Hepatocyte (in vitro differentiated cells): Measurements from ENCODE around the gene TCEA2. TPM values are rescaled to one million over a fixed set of nuclear protein-coding genes. Genes with fewer than 3 reads are reported as not detected.

Source experiments
- DNase-seq: peaks from one replicate; pipeline ENCODE4 v3.0.0-alpha.2; 2016; ENCODE audit warnings: low spot score
- H2AFZ ChIP-seq: fragments of 200-600 bp; sonication (generic); 2 replicates; pipeline ENCODE4 v1.6.0; 2016; ENCODE audit warnings: antibody characterized with exemption, mild to moderate bottlenecking
- H3K27ac ChIP-seq: fragments of 200-600 bp; sonication (generic); 2 replicates; pipeline ENCODE4 v1.5.1; 2016; ENCODE audit warnings: mild to moderate bottlenecking
- H3K27me3 ChIP-seq: fragments of 200-600 bp; sonication (generic); 2 replicates; pipeline ENCODE4 v1.6.1; 2016
- H3K36me3 ChIP-seq: fragments of 200-600 bp; sonication (generic); replicated peaks from 2 replicates; pipeline ENCODE4 v1.5.1; 2016; ENCODE audit warnings: low read depth; ENCODE audit not compliant: insufficient read depth
- H3K4me1 ChIP-seq: fragments of 200-600 bp; sonication (generic); 2 replicates; pipeline ENCODE4 v1.5.1; 2016; ENCODE audit warnings: mild to moderate bottlenecking, moderate library complexity; ENCODE audit not compliant: insufficient read depth
- H3K4me2 ChIP-seq: fragments of 200-600 bp; sonication (generic); 2 replicates; pipeline ENCODE4 v1.6.0; 2016
- H3K4me3 ChIP-seq: fragments of 200-600 bp; sonication (generic); 2 replicates; pipeline ENCODE4 v1.5.1; 2016; ENCODE audit warnings: mild to moderate bottlenecking
- H3K79me2 ChIP-seq: fragments of 200-600 bp; sonication (generic); 2 replicates; pipeline ENCODE4 v1.6.0; 2017; ENCODE audit warnings: mild to moderate bottlenecking
- H3K9me2 ChIP-seq: fragments of 200-600 bp; sonication (generic); replicated peaks from 2 replicates; pipeline ENCODE4 v1.6.0; 2017; ENCODE audit warnings: mild to moderate bottlenecking; ENCODE audit not compliant: insufficient read depth
- H3K9me3 ChIP-seq: fragments of 200-600 bp; sonication (generic); 2 replicates; pipeline ENCODE4 v1.5.1; 2016; ENCODE audit warnings: low read depth, mild to moderate bottlenecking
- H4K20me1 ChIP-seq: fragments of 200-600 bp; sonication (generic); 2 replicates; pipeline ENCODE4 v1.6.0; 2016; ENCODE audit warnings: mild to moderate bottlenecking; ENCODE audit not compliant: insufficient read depth, poor library complexity, severe bottlenecking
- CTCF ChIP-seq: fragments of 200-600 bp; sonication (generic); IDR thresholded peaks from 2 replicates; pipeline ENCODE4 v1.5.1; 2016; ENCODE audit warnings: antibody characterized with exemption, mild to moderate bottlenecking; ENCODE audit not compliant: poor library complexity
- EZH2 ChIP-seq: fragments of 200-600 bp; sonication (generic); IDR thresholded peaks from 2 replicates; pipeline ENCODE4 v1.6.1; 2016; ENCODE audit warnings: antibody characterized with exemption, mild to moderate bottlenecking, borderline replicate concordance
- EZH2phosphoT487 ChIP-seq: fragments of 200-600 bp; sonication (generic); IDR thresholded peaks from one replicate; pipeline ENCODE4 v1.6.1; 2018; ENCODE audit warnings: antibody characterized with exemption, mild to moderate bottlenecking, low read depth, moderate library complexity; ENCODE audit not compliant: unreplicated experiment, severe bottlenecking
- WGBS: methylation state at CpG from one replicate; pipeline ENCODE4 v1.1.6; 2016; ENCODE audit warnings: low lambda C conversion rate; ENCODE audit errors: missing lambda C conversion rate; 5-methylcytosine and 5-hydroxymethylcytosine counted together
- polyA plus RNA-seq: library from polyadenylated mRNA; unstranded; fragments of >200 nt; fragmentation: Nextera tagmentation; extraction: Ambion mirVana; gene quantifications from 2 replicates; pipeline ENCODE4 v1.2.1, GENCODE V29; 2016
- total RNA-seq: library from RNA; depleted of rRNA; stranded (reverse); fragments of >200 nt; gene quantifications from 2 replicates; pipeline ENCODE4 v1.2.3, GENCODE V29; 2014

The TCEA2 gene
- total and polyA plus RNA-seq, 2 experiments from 2014 or later, result 26.0 to 74.2 TPM

- no peaks in the 10 kb centered on the region for H3K9me2 ChIP-seq
- H2AFZ ChIP-seq, result peak overlapping the region; percentile 89
- DNase-seq, result no peak
- H3K4me1 ChIP-seq, result peaks cover 31% of the 10 kb centered on the region
- H3K27ac ChIP-seq, result no peak overlapping the region
- H4K20me1 ChIP-seq, result no peaks in the 10 kb centered on the region
- H3K4me3 ChIP-seq, result no peak overlapping the region
- peak overlapping the region; percentile 96 for H3K4me2 ChIP-seq
- H3K27me3 ChIP-seq, result peaks cover 53% of the 10 kb centered on the region
- no peaks in the 10 kb centered on the region for H3K9me3 ChIP-seq
- H3K79me2 ChIP-seq, result no peaks in the 10 kb centered on the region
- 50% methylated on average over 10 of the region's 11 CpGs for WGBS
- H3K36me3 ChIP-seq, result no peaks in the 10 kb centered on the region
- TF ChIP-seq CTCF, result no peak
- no peak for TF ChIP-seq EZH2
- no peak for TF ChIP-seq EZH2phosphoT487
These were observed 21.3 kb upstream of the TCEA2 start for GRCh38 chr20:64041781-64042053.

- peak; percentile 92 for TF ChIP-seq EZH2
- no peak for TF ChIP-seq CTCF
- TF ChIP-seq EZH2phosphoT487, result peak; percentile 89
- Histone ChIP-seq H3K4me2 (peak overlapping the region; percentile 96), H3K27ac (no peak overlapping the region), H3K27me3 (peaks cover 53% of the 10 kb centered on the region), H3K4me3 (peak overlapping the region; percentile 33), H3K79me2 (no peaks in the 10 kb centered on the region), H2AFZ (peak overlapping the region; percentile 89), H3K4me1 (peaks cover 31% of the 10 kb centered on the region), H3K9me2 (no peaks in the 10 kb centered on the region), H3K36me3 (no peaks in the 10 kb centered on the region), H4K20me1 (no peaks in the 10 kb centered on the region), H3K9me3 (no peaks in the 10 kb centered on the region)
- WGBS, result 13% methylated on average over 26 of the region's 55 CpGs
- DNase-seq, result no peak
These were observed 20.8 kb upstream of the TCEA2 start for GRCh38 chr20:64042054-64042781.

- H3K4me3 ChIP-seq, result no peak overlapping the region
- H3K79me2 ChIP-seq, result no peaks in the 10 kb centered on the region
- no peak for DNase-seq
- TF ChIP-seq CTCF (no peak), EZH2phosphoT487 (no peak), EZH2 (no peak)
- H3K9me3 ChIP-seq, result no peaks in the 10 kb centered on the region
- H3K27ac ChIP-seq, result no peak overlapping the region
- H2AFZ ChIP-seq, result no peak overlapping the region
- no peak overlapping the region for H3K4me2 ChIP-seq
- WGBS, result 93% methylated on average over 9 of the region's 9 CpGs
- no peaks in the 10 kb centered on the region for H4K20me1 ChIP-seq
- peaks cover 25% of the 10 kb centered on the region for H3K4me1 ChIP-seq
- H3K27me3 ChIP-seq, result peaks cover 63% of the 10 kb centered on the region
- H3K9me2 ChIP-seq, result no peaks in the 10 kb centered on the region
- no peaks in the 10 kb centered on the region for H3K36me3 ChIP-seq
These were observed 19.2 kb upstream of the TCEA2 start for GRCh38 chr20:64043768-64044167.
